Mesothelial cell of epicardium (in vitro differentiated cells): ENCODE results near the gene RPS6KA4. TPM values are rescaled to one million over a fixed set of nuclear protein-coding genes. Genes with fewer than 3 reads are reported as not detected.
"Not testable (repeated sequence)": the region's sequence is repeated elsewhere in the genome, so short reads cannot be mapped to it uniquely, and the experiment has no call there.

Source experiments
- DNase-seq, 2 experiments: peaks; one replicate each; pipeline ENCODE4 v3.0.0; 2021; ENCODE audit warnings: low spot score in 2 of 2; ENCODE audit not compliant: unreplicated experiment in 2 of 2
- H3K27ac Mint-ChIP-seq: 2 replicates; pipeline ENCODE4 v1.8.0; 2021; ENCODE audit warnings: mixed read lengths
- H3K27me3 Mint-ChIP-seq: 2 replicates; pipeline ENCODE4 v1.8.0; 2021; ENCODE audit warnings: low read depth, mixed read lengths
- H3K36me3 Mint-ChIP-seq: 2 replicates; pipeline ENCODE4 v1.8.0; 2021; ENCODE audit warnings: mixed read lengths
- H3K4me1 Mint-ChIP-seq: 2 replicates; pipeline ENCODE4 v1.8.0; 2021; ENCODE audit warnings: mixed read lengths
- H3K4me3 Mint-ChIP-seq: 2 replicates; pipeline ENCODE4 v1.8.0; 2021; ENCODE audit warnings: mild to moderate bottlenecking, moderate library complexity, mixed read lengths
- H3K9me3 Mint-ChIP-seq: 2 replicates; pipeline ENCODE4 v1.8.0; 2021; ENCODE audit warnings: mixed read lengths
- CTCF ChIP-seq: fragments of 200-600 bp; sonication (generic); IDR thresholded peaks from one replicate; pipeline ENCODE4 v1.5.0; 2021; ENCODE audit warnings: antibody characterized with exemption; ENCODE audit not compliant: unreplicated experiment
- total RNA-seq: library from RNA; stranded (reverse); gene quantifications from 3 replicates; pipeline ENCODE4 v1.2.1, GENCODE V29; 2021

Gene RPS6KA4
- total RNA-seq: 27.6 to 30.1 TPM (median 30.1 TPM) in 3 replicates

GRCh38 chr11:64358907-64359711 is at the start of gene RPS6KA4:
Gene RPS6KA4, plus strand, starts transcription at chr11:64359162. Its CDS starts 74 bp downstream, at chr11:64359236.
- peak within 1 kb of the TSS; percentile 78 for H3K27ac Mint-ChIP-seq
- H3K36me3 Mint-ChIP-seq: peaks cover 15% of the 10 kb centered on the region
- H3K27me3 Mint-ChIP-seq: no peaks in the 10 kb centered on the region
- DNase-seq: peak in 1 of 2 experiments; percentile 72
- H3K4me1 Mint-ChIP-seq: peaks cover 26% of the 10 kb centered on the region
- no peak for TF ChIP-seq CTCF
- no peaks in the 10 kb centered on the region for H3K9me3 Mint-ChIP-seq
- H3K4me3 Mint-ChIP-seq: peak within 1 kb of the TSS; percentile 76

- Mint-ChIP-seq H3K4me1 (peaks cover 14% of the 10 kb centered on the region), H3K36me3 (peaks cover 3% of the 10 kb centered on the region), H3K27me3 (no peaks in the 10 kb centered on the region), H3K27ac (no peak overlapping the region), H3K4me3 (no peak overlapping the region), H3K9me3 (no peaks in the 10 kb centered on the region)
- TF ChIP-seq CTCF: no peak
- no peak for DNase-seq
Measured at GRCh38 chr11:64312947-64313346, 46.0 kb upstream of the RPS6KA4 start.

DNA sequence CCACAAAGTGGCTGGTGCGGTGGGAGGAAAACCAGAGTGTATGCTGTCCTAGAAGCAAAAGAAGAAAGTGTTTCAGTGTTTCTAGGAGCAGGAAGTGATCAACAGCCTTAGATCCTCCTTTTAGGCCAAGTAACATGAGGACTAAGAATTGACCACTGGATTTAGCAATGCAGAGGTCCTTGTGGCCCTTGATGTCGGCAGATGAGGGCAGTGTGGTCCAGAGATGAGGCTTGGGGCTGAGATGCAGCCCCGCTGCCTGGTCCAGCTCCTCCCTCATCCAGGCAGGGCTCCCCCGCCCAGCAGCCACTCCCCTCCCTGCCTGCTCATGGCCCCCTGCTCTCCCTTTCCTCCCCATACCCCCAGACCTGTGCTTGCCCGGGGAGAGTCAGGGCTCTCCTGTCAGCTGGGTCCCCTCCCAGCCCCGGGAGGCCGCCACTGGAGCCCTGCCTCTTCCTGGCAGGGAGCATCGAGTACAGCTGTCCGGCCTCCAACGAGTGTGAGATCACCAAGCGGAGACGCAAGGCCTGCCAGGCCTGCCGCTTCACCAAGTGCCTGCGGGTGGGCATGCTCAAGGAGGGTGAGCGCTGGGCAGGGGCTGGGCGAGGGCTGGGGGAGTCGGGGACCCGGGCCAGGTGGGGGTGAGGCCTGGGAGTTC is 45.3 kb upstream of the RPS6KA4 start:
- no peak overlapping the region for H3K27ac Mint-ChIP-seq

GRCh38 chr11:64314146-64314804 is 44.7 kb upstream of the RPS6KA4 start:
- H3K9me3 Mint-ChIP-seq: no peaks in the 10 kb centered on the region
- no peak overlapping the region for H3K27ac Mint-ChIP-seq
- no peak overlapping the region for H3K4me3 Mint-ChIP-seq
- H3K27me3 Mint-ChIP-seq: no peaks in the 10 kb centered on the region
- DNase-seq: no peak
- peaks cover 19% of the 10 kb centered on the region for H3K4me1 Mint-ChIP-seq
- peaks cover 3% of the 10 kb centered on the region for H3K36me3 Mint-ChIP-seq
- no peak for TF ChIP-seq CTCF

More for the DNA sequence above, 45.3 kb upstream of the RPS6KA4 start:
- Mint-ChIP-seq H3K4me3 (no peak overlapping the region), H3K4me1 (peaks cover 14% of the 10 kb centered on the region), H3K27me3 (no peaks in the 10 kb centered on the region), H3K9me3 (no peaks in the 10 kb centered on the region), H3K36me3 (peaks cover 3% of the 10 kb centered on the region)
- no peak for TF ChIP-seq CTCF
- DNase-seq: no peak

- DNase-seq: no peak
- peaks cover 3% of the 10 kb centered on the region for H3K36me3 Mint-ChIP-seq
- H3K4me3 Mint-ChIP-seq: peak overlapping the region; percentile 17
- no peaks in the 10 kb centered on the region for H3K9me3 Mint-ChIP-seq
- no peak overlapping the region for H3K27ac Mint-ChIP-seq
- no peaks in the 10 kb centered on the region for H3K27me3 Mint-ChIP-seq
- TF ChIP-seq CTCF: no peak
- H3K4me1 Mint-ChIP-seq: peaks cover 20% of the 10 kb centered on the region
Measured at GRCh38 chr11:64314805-64315561, 44.0 kb upstream of the RPS6KA4 start.

DNA sequence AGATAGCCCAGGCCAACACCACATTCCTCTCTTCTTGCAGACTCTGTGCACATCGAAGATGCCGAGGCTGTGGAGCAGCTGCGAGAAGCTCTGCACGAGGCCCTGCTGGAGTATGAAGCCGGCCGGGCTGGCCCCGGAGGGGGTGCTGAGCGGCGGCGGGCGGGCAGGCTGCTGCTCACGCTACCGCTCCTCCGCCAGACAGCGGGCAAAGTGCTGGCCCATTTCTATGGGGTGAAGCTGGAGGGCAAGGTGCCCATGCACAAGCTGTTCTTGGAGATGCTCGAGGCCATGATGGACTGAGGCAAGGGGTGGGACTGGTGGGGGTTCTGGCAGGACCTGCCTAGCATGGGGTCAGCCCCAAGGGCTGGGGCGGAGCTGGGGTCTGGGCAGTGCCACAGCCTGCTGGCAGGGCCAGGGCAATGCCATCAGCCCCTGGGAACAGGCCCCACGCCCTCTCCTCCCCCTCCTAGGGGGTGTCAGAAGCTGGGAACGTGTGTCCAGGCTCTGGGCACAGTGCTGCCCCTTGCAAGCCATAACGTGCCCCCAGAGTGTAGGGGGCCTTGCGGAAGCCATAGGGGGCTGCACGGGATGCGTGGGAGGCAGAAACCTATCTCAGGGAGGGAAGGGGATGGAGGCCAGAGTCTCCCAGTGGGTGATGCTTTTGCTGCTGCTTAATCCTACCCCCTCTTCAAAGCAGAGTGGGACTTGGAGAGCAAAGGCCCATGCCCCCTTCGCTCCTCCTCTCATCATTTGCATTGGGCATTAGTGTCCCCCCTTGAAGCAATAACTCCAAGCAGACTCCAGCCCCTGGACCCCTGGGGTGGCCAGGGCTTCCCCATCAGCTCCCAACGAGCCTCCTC is 43.1 kb upstream of the RPS6KA4 start:
- H3K36me3 Mint-ChIP-seq, DNase-seq, H3K27me3 Mint-ChIP-seq, H3K9me3 Mint-ChIP-seq: not testable (repeated sequence)
- peak overlapping the region; percentile 93 for H3K4me3 Mint-ChIP-seq
- H3K4me1 Mint-ChIP-seq: peaks cover 26% of the 10 kb centered on the region
- peak overlapping the region; percentile 100 for H3K27ac Mint-ChIP-seq
